Fibroblast of skin of scalp (primary cell): ENCODE results near the gene KHDRBS1.
A peak's percentile ranks its signal among the peaks of the same experiment; 100 is the strongest.
"Not testable (repeated sequence)": the region's sequence is repeated elsewhere in the genome, so short reads cannot be mapped to it uniquely, and the experiment has no call there.

ENCODE experiments used
- DNase-seq: peaks from one replicate; pipeline ENCODE4 v3.0.0-alpha.2; 2013

KHDRBS1 gene

GRCh38 chr1:32066489-32066873 is 52.8 kb downstream of the KHDRBS1 start:
- peak; percentile 91 for DNase-seq

- peak; percentile 77 for DNase-seq
These were observed 55.4 kb downstream of the KHDRBS1 start for GRCh38 chr1:32068957-32069588.

GRCh38 chr1:32071758-32072621 is 58.3 kb downstream of the KHDRBS1 start:
- DNase-seq = peak; percentile 73

GRCh38 chr1:32072622-32073298 is 59.1 kb downstream of the KHDRBS1 start, which contains the start of gene TMEM39B:
Gene TMEM39B, plus strand, starts transcription at chr1:32072939. Its CDS starts 109 bp downstream, at chr1:32073048.
- DNase-seq = peak; percentile 97

- DNase-seq = no peak
These were observed 59.9 kb downstream of the KHDRBS1 start for GRCh38 chr1:32073299-32074229.

- no peak for DNase-seq
These were observed 61.2 kb downstream of the KHDRBS1 start for GRCh38 chr1:32074841-32075240.

- no peak for DNase-seq
These were observed 63.8 kb downstream of the KHDRBS1 start for GRCh38 chr1:32077451-32077850.

- DNase-seq = no peak
These were observed 68.4 kb downstream of the KHDRBS1 start for GRCh38 chr1:32082022-32082421.

GRCh38 chr1:32086381-32086780 is 72.7 kb downstream of the KHDRBS1 start:
- DNase-seq = not testable (repeated sequence)

GRCh38 chr1:32091176-32091575 is 77.5 kb downstream of the KHDRBS1 start:
- DNase-seq = no peak

- DNase-seq = no peak
These were observed 77.9 kb downstream of the KHDRBS1 start for GRCh38 chr1:32091591-32091990.
